Erythroblast (primary cell): ENCODE data around the gene TMBIM4.

Experiments used
- GATA1 ChIP-seq: IDR thresholded peaks from 2 replicates; pipeline ENCODE4 v1.6.1; 2011; ENCODE audit warnings: low read depth, mild to moderate bottlenecking, control low read depth, low read length, moderate library complexity
- POLR2A ChIP-seq: IDR thresholded peaks from 2 replicates; pipeline ENCODE4 v1.6.1; 2011; ENCODE audit warnings: mild to moderate bottlenecking, low read length

- no peak for TF ChIP-seq POLR2A
- no peak for TF ChIP-seq GATA1
Measured at GRCh38 chr12:66152732-66153131, 17.1 kb downstream of the TMBIM4 start.
